Measurements from ENCODE around the gene KIAA0930.

The KIAA0930 gene

DNA sequence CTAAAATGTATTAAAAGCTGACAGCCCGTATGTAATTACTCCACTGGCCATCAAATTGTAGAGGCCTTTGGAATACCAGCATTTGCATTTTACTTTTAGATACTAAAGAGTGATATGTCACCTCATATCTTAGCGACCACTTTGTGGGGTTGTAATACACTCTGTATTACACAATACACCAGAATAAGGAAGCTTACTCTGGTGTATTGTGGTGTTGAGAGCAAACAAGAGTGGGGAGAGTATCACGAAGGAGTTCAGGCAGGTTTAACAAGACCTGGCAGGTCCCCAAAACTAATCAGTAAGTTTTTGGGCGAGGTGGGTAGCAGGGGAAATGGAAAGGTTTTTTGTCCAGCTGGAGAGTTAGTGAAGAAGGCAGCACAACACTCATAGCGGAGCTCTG, 73.8 kb downstream of the KIAA0930 start:
- DNase-seq: no peak

DNA sequence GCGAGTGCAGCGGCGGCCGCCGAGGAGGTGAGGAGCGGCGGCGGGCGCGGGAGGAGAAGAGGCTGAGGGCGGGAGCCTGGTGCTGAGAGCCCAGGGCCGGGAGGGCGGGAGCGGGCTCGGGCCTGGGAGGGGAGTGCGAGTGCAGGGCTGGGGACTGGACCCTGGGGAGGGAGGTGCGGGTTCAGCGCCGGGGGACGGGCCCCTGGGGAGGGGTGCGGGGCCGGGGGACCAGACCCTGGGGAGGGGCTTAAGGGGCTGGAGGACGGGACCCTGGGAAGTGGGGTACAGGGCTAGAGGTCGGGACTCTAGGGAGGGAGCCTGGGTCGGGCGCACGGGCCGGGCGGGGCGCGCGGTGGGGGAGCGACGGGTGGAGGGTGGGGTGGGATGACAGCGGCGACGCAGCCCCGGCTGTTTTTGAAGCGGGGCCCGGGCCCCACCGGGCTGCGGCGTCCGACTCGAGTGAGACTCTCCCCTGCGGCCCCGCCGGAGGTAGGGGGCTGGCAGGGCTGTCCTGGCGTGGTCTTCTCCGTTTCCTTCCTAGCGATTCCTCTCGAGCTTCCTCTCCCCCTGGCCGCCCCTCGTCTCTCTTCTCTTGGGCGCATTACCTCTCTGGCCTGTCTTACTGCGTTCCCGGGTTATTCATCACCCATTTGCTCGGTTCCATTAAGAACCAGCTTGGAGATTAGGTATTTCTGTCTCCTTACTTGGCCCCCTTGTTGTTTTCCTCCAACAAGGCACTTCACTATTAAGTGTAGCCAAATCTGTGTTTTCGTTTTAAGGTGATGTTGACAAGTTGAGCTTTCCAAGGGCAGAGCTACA, 76.2 kb downstream of the KIAA0930 start:
- DNase-seq: peak; percentile 29

DNA sequence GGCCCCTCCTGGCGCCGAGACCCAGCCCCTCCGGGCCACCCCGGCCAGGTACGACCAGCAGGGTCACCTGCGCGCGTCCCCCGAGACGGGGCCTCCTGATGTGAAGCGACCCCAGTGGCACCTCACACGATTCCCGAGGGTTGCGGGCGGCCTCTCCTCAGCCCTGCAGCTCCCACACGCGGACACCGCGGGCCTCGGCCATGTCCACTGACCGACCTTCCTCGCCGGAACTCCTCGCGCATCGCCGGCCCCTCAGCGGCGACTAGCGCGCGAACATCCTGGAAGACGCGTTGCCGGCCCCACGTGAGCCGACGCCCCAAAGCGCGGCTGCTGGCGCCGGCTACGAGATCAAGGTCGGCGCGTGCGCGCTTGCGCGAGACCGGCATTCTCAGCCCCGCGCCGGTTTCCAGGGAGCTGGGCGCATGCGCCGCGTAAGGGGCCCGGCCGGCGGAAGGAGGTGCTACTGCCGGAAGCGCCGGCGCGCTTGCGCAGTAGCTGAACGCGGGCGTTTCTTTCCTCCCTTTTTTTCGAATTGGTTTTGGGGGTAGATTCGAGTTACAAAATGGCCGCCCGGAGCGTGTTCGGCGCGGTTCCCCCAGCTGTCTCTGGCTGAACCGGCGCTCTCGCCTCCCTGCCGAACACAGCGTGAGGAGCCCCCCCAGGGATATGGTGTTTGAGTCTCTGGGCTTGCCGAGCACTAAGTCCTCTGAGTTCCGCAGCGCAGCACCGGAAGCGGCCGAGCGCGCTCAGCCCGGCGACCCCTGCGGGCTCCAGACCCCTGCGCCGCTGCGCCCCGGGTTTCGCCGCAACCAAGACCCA, 77.0 kb downstream of the KIAA0930 start, which contains the start of gene NUP50:
TSS of gene NUP50 (plus strand) at position 475 of the 819 bp plus-strand sequence. CDS start 4,253 bp downstream, outside the sequence.
- DNase-seq: peak; percentile 95

DNA sequence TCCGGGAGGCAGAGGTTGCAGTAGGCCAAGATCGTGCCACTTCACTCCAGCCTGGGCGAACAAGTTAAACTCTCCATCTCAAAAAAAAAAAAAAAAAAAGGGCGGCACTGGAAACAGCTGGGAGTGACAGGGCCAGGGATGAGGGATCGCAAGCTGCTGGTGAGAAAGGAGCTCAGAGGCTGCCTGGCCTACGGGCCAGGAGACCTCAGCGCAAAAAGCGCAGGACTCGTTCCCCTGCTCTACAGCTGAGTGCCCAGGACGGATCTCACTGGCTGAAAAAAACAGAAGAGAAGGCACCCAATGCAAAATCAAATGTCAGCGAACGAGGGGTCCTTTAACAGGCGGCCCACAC, 77.6 kb downstream of the KIAA0930 start:
- DNase-seq: peak; percentile 45

DNA sequence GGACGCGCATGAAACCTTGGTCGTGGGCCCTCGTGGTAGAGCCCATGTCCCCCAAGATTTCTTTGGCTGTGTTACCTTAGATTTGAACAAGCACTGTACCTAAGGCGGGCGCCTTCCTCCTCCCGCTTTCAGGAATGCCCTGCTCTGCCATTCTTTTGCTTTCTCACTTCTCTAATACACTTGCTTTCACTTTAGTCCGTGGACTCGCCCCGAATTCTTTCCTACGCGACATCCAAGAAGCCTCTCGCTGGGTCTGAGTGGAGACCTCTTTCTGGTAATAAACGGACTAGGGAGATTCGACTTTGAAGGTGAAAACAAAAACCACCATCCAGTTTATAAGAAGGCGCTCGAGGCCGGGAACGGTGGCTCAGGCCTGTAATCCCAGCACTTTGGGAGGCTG, 78.2 kb downstream of the KIAA0930 start:
- no peak for DNase-seq

DNA sequence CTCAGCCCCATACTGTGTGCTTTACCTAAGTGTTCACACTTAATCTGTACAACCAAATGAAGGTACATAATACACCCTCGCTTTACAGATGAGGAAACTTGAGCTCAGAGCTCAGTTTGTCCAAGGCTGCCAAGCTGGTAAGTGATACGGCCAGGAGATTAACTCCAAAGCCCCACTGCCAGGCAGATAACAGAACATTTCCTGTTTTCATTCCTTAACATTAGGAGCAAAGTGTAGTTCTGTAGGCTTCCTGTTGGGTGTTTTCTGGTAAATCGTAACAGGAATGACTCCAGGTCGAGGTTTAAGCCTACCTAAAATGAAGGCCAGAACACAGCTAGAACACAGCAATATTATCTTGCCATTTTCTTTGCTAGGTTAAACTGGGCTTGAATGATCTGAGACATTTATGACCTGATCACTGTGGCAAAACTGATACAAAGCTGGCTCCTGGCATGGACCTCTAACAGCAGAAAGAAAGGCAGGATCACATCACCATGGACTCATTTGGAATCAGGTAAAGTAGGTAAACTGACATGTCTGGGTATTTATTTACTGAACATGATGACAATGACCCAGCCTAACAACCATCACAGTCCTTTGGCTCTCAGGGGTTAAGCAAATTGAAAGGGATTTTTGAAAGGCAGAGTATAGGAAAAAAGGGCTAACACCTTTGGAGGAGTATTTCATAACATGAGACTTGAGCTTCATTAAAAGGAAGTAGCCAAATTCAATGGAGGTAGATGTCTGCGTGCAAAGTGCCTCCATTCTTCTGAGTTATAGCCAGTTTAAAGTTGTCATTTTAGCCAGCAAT, 80.8 kb downstream of the KIAA0930 start:
- peak; percentile 41 for DNase-seq

DNA sequence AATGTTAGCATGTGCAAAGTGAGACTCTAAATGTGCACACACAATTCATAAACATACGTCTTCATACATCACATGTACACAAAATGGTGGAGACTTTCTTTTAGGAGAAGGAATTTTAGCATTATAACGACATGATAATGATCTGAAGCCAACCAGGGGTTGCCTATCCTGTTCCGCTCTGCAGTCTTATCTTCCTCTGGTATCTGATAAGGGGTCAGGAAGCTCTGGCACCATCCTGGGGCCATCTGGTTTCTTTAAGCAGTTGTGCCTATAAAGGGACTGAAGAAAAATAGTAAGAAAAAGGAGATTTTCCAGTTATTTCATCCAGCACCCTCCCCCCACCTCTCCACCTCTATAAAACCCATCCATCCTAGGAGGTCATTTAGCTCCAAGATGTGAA, 82.8 kb downstream of the KIAA0930 start:
- DNase-seq: no peak

DNA sequence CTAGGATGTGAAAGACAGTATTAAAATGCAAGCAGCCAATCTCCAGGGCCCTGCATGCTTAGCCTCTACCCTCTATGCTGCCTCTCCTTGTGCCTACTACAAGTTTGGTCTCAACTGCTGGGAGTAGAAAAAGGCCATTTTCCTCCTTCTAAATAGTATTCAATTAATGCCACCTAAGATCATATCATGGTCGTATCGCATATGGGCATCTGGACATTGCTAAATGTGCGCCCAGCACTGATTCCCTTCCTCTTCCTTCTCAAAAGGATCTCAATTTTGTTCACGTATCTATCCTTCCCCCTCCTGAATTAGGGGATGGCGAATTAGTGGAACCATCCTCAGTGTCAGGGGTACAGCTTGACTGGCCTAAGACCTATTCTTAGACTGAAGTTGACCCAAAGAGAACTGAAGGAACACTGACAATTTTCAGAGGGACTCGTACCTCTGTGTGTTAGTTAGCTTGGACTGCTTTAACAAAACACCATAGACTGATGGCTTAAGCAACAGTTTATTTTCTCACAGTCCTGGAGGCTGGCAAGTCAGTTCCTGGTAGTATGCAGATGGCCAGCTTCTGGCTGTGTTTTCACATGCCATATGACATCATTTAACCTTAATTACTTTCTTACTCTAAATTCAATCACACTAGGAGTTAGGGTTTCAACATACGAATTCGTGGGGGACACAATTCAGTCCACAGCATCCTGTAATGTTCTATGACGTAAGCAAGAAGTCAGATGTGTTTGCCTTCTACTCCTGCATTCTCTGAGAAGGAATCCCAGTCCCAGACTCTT, 85.4 kb downstream of the KIAA0930 start:
- DNase-seq: no peak

DNA sequence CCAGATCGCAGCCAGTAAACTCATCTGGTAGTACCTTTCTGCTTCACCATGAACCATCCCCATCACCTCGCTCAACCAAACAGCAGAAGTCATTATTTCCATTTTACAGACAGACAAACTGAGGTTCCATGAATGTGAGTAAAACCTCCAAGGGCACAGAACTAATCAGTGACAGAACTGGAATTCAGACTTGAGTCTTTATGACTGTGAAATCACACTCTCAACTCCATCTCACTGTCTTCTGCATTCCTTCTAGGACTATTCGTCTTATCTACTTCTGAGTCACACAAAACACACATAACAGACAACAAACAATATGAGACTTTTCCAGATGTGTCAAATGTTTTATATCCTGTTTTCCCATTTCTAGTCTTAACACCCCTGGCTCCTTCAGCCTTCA, 86.3 kb downstream of the KIAA0930 start:
- no peak for DNase-seq

DNA sequence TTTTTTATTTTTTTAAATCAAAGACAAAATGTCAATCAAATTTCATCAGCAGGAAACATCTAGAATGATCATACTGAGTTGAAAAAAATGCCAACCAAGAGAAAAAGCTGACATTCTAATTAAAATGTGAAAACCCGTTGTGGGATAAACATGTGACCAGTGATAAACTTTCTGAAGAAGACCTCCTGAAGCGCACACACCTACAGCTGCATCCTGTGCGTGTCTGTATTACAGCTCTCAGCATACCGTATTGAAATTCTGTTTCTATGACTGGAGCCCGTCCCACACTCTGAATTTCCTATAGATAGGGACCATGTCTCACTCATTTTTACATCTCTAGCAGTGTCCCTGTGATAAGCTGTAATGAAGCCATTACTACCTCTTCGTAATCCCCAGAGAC, 89.2 kb downstream of the KIAA0930 start:
- DNase-seq: no peak

DNA sequence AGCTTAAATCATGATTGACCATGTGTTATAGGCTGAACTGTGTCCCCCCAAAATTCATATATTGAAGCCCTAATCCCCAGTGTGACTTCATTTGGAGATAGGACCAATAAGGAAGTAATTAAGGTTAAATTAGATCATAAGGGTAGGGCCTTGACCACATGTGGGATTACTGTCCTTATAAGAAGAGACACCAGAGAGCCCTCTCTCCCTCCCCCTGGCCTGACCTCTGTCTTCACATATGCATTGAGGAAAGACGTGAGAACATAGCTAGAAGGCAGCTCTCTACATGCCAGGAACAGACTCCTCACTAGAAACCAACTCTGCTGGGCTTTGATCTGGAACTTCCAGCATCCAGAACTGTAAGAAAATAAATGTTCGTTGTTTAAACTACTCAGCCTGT, 90.6 kb downstream of the KIAA0930 start:
- no peak for DNase-seq

DNA sequence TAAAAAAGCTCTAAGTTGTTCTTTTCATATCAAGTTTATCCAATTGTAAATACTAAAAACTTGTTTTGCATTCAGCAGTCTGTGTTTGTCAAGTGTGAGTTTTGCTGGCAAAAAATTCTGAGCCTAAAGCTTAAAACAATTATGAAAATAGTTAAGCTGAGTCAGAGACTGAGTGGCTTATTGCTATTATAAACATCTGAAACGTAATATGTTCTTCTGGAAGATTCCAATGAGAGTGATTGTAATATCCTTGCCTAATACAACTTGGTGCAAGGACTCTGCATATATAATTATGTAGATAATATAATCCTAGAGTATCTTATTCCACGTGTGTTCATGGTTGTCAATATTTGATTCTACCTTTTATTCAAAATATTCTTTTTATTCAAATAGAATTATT, 91.0 kb downstream of the KIAA0930 start:
- DNase-seq: no peak

DNA sequence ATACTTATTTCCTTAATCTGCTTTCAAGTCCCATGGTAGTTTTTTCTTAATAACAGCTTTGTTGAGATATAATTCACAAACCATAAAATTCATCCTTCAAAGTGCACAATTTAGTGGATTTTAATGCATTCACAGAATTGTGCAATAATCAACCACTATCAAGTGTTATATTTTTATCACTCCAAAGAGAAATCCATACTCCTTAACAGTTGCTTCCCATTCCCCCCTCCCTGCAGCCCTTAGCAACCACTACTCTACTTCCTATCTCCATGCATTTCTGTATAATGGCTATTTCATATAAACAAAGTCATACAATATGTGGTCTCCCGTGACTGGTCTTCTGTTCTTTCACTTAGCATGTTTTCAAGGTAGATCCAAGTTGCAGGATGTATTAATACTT, 95.8 kb downstream of the KIAA0930 start:
- DNase-seq: no peak

DNA sequence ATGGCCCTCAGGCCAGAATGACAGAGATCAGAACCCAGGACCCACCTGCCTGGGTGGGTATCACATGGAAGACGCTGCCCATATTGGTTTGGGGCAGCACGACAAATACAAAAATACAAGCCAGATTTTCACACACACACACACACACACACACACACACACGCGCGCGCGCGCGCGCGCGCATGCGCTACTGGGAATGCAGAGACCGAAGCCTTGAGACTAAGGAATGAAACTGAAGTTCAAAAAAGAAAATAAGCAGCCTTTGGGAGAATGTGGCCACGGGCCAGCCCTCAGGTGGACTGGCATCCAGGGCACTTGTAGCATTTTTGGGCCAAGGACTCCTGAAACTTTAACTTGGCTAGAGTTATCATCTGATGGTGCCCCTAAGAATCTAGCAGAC, 98.3 kb downstream of the KIAA0930 start:
- no peak for DNase-seq
